NB4 (cell line): Measurements from ENCODE around the gene SLC5A7.

ENCODE experiments used
- TF ChIP-seq, protein P1 (sequence below): IDR thresholded peaks from one replicate; pipeline ENCODE4 v1.5.1; 2012; ENCODE audit warnings: low read depth, low read length
- TF ChIP-seq, protein P2 (sequence below): IDR thresholded peaks from 2 replicates; pipeline ENCODE4 v1.6.1; 2011; ENCODE audit warnings: low read depth, low read length

DNA sequence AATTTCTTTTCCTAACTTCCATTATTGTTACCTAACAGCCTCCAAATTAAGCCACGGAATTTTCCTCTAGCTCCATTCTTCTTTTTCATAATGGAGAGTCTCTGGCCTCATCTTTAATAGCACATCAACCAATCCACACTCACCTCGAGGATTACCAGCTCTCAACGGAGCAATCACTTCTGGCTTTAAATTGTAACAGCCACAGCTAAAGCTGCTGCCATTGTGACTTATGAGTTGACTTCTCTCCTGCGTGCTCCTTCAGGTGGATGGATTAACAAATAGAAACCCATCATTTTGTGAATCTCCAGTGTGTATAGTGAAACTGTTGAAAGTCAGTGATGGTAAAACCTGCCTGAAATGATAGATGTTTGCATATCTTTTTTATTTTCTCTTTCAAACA is 24.9 kb upstream of the SLC5A7 start:
- TF ChIP-seq, protein P1, sequence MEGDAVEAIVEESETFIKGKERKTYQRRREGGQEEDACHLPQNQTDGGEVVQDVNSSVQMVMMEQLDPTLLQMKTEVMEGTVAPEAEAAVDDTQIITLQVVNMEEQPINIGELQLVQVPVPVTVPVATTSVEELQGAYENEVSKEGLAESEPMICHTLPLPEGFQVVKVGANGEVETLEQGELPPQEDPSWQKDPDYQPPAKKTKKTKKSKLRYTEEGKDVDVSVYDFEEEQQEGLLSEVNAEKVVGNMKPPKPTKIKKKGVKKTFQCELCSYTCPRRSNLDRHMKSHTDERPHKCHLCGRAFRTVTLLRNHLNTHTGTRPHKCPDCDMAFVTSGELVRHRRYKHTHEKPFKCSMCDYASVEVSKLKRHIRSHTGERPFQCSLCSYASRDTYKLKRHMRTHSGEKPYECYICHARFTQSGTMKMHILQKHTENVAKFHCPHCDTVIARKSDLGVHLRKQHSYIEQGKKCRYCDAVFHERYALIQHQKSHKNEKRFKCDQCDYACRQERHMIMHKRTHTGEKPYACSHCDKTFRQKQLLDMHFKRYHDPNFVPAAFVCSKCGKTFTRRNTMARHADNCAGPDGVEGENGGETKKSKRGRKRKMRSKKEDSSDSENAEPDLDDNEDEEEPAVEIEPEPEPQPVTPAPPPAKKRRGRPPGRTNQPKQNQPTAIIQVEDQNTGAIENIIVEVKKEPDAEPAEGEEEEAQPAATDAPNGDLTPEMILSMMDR: no peak
- TF ChIP-seq, protein P2, sequence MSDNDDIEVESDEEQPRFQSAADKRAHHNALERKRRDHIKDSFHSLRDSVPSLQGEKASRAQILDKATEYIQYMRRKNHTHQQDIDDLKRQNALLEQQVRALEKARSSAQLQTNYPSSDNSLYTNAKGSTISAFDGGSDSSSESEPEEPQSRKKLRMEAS: no peak
